Suprapubic skin (tissue), 4 donors: ENCODE data around the gene MARK3. TPM values are rescaled to one million over a fixed set of nuclear protein-coding genes. Genes with fewer than 3 reads are reported as not detected.

Experiments used
- DNase-seq, 2 donors: peaks; one replicate each; pipeline ENCODE4 v3.0.0-alpha.2; 2019; ENCODE audit warnings: low spot score in 2 of 2
- H3K27ac ChIP-seq: fragments of 200-600 bp; sonication (generic); one replicate; pipeline ENCODE4 v1.5.1; 2019
- H3K27me3 ChIP-seq: fragments of 200-600 bp; sonication (generic); one replicate; pipeline ENCODE4 v1.5.1; 2019
- H3K36me3 ChIP-seq: fragments of 200-600 bp; sonication (generic); one replicate; pipeline ENCODE4 v1.5.1; 2019
- H3K4me1 ChIP-seq: fragments of 200-600 bp; sonication (generic); one replicate; pipeline ENCODE4 v1.5.1; 2019
- H3K4me3 ChIP-seq: fragments of 200-600 bp; sonication (generic); one replicate; pipeline ENCODE4 v1.5.1; 2019; ENCODE audit warnings: mild to moderate bottlenecking
- H3K9me3 ChIP-seq: fragments of 200-600 bp; sonication (generic); one replicate; pipeline ENCODE4 v1.5.1; 2019
- EP300 ChIP-seq: sonication (generic); formaldehyde crosslinking; IDR thresholded peaks from one replicate; pipeline ENCODE4 v1.6.1; 2017; ENCODE audit warnings: antibody characterized with exemption
- POLR2A ChIP-seq, 2 donors: fragments of 450-650 bp; IDR thresholded peaks; one replicate each; pipeline ENCODE4 v1.6.1; 2017; ENCODE audit warnings: antibody characterized with exemption in 2 of 2, mild to moderate bottlenecking in 2 of 2, moderate library complexity in 2 of 2
- POLR2AphosphoS5 ChIP-seq, 3 donors: sonication (generic); formaldehyde crosslinking; IDR thresholded peaks; one replicate each; pipeline ENCODE4 v1.6.1; 2017; ENCODE audit warnings: antibody characterized with exemption in 3 of 3
- WGBS: methylation state at CpG from one replicate; pipeline ENCODE4 v1.1.5; 2018; 5-methylcytosine and 5-hydroxymethylcytosine counted together
- total RNA-seq, 4 donors: library from RNA; depleted of rRNA; stranded (reverse); fragments of >200 nt; gene quantifications; one replicate each; pipeline ENCODE4 v1.1.0, GENCODE V29; 2016
- TF ChIP-seq, protein P1 (sequence below), 2 donors: fragments of 200-600 bp in 1 of 2; fragments of 450-650 bp in 1 of 2; sonication (generic) in 1 of 2; IDR thresholded peaks; one replicate each; pipeline ENCODE4 v1.5.1; 2016 to 2019; ENCODE audit warnings: antibody characterized with exemption in 2 of 2, mild to moderate bottlenecking in 1 of 2, moderate library complexity in 1 of 2

Gene MARK3
- total RNA-seq, 4 donors from 2014 or later: 44.6 to 95.2 (median 57.2) TPM

DNA sequence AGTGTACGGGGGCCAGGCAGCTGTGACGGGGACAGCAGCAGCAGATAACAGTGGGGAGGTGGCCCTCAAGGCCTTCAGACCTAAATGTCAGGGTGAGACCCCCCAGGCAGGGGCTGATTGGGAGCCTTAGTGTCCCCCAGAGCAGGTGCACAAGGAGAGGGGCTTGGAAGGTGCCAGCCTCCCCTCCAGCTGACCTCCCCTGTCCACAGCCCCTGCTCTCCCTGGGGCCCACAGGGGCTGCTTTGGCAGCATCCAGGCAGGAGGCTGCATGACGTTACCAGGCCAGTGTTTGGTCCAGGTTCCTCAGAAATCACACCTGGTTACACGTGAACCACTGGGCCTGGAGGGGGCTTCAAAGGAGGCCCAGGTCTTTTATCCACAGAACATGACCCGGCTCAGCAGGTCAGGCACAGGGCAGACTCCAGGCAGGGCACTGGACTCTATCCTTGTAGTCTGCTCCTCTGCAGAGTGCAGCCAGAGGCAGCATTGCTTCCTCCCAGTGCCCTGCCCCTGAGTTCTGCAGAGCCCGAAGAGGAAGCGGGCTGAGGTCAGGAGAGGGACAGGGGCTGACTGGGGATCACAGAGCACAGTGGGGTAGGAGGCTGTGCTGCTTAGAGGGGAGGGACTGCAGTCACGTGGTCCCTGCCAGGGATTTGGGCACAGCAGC is 141.2 kb downstream of the MARK3 start:
- no peak for TF ChIP-seq EP300
- no peak for TF ChIP-seq POLR2AphosphoS5 (IDR thresholded peaks at IDR 0.05)
- TF ChIP-seq POLR2A (IDR thresholded peaks at IDR 0.05): no peak
- H3K36me3 ChIP-seq: no peaks in the 10 kb centered on the region
- H3K4me1 ChIP-seq: peaks cover 67% of the 10 kb centered on the region
- H3K27ac ChIP-seq: no peak overlapping the region
- WGBS: 78% methylated on average over 8 of the region's 8 CpGs
- H3K9me3 ChIP-seq: no peaks in the 10 kb centered on the region
- DNase-seq: no peak
- H3K4me3 ChIP-seq: no peak overlapping the region
- H3K27me3 ChIP-seq: peaks cover 6% of the 10 kb centered on the region

DNA sequence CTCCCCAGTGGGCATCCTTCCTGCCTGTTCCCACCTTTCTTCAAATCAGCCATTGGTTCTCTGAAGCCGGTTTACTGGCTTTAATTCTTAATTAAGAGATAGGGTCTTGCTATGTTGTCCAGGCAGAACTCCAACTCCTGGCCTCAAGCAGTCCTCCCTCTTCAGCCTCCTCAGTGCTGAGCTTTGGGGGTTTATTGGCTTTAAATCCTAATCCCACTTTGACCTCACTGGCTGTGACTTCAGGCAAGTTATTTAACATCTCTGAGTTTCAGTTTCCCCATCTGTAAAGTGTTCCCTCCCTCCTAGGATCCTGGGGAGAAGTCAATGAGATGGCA is 141.7 kb downstream of the MARK3 start:
- DNase-seq: no peak
- no peak for TF ChIP-seq POLR2AphosphoS5 (IDR thresholded peaks at IDR 0.05)
- TF ChIP-seq POLR2A (IDR thresholded peaks at IDR 0.05): no peak
- no peak for TF ChIP-seq EP300
- TF ChIP-seq, protein P1, sequence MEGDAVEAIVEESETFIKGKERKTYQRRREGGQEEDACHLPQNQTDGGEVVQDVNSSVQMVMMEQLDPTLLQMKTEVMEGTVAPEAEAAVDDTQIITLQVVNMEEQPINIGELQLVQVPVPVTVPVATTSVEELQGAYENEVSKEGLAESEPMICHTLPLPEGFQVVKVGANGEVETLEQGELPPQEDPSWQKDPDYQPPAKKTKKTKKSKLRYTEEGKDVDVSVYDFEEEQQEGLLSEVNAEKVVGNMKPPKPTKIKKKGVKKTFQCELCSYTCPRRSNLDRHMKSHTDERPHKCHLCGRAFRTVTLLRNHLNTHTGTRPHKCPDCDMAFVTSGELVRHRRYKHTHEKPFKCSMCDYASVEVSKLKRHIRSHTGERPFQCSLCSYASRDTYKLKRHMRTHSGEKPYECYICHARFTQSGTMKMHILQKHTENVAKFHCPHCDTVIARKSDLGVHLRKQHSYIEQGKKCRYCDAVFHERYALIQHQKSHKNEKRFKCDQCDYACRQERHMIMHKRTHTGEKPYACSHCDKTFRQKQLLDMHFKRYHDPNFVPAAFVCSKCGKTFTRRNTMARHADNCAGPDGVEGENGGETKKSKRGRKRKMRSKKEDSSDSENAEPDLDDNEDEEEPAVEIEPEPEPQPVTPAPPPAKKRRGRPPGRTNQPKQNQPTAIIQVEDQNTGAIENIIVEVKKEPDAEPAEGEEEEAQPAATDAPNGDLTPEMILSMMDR (IDR thresholded peaks at IDR 0.05): no peak
- Histone ChIP-seq H3K9me3 (no peaks in the 10 kb centered on the region), H3K4me3 (no peak overlapping the region), H3K27ac (no peak overlapping the region), H3K4me1 (peaks cover 66% of the 10 kb centered on the region), H3K27me3 (peaks cover 3% of the 10 kb centered on the region), H3K36me3 (peaks cover 2% of the 10 kb centered on the region)
- 69% methylated on average over 1 of the region's 1 CpG for WGBS

DNA sequence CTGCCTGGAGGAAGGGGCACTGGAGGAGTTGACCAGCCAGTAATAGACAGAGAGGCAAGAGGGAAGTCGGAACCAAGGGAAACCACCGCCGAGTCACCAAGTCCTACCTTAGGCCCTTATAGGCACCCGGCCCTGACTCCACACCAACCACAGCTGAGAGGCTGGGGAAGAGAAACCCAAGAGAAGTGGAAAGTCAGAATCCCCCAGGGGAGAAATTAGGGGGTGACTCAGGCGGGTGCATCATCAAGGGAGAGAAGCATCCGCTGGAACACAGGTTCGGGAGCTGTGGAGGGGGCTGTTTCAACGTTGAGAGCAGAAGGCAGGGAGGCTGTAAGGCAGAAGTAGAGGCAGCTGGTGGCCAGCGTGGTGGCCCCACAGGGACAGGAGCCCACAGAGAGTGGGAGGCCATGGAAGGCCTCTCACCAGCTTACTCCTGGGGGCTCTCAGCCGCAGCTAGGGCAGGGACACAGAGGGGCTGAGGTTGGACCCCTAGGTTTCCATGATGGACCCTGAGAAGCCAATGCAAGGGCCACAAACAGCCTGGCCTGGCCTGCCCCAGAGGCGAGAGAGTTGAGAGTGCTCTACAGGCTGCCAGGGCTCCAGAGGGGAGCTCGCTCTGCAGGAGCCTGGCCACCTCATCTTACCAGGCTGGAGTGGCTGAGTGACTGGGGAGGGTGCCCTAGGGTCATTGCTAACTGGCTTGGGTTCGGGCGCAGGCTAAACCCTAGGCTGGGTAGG is 142.4 kb downstream of the MARK3 start:
- TF ChIP-seq POLR2A (IDR thresholded peaks at IDR 0.05) (no peak), EP300 (no peak)
- Histone ChIP-seq H3K36me3 (peaks cover 9% of the 10 kb centered on the region), H3K27me3 (no peaks in the 10 kb centered on the region), H3K4me1 (peaks cover 59% of the 10 kb centered on the region), H3K9me3 (no peaks in the 10 kb centered on the region), H3K4me3 (peak overlapping the region; percentile 75), H3K27ac (peak overlapping the region; percentile 92)
- DNase-seq: peak in 1 of 2 donors; percentile 68
- 76% methylated on average over 14 of the region's 14 CpGs for WGBS

DNA sequence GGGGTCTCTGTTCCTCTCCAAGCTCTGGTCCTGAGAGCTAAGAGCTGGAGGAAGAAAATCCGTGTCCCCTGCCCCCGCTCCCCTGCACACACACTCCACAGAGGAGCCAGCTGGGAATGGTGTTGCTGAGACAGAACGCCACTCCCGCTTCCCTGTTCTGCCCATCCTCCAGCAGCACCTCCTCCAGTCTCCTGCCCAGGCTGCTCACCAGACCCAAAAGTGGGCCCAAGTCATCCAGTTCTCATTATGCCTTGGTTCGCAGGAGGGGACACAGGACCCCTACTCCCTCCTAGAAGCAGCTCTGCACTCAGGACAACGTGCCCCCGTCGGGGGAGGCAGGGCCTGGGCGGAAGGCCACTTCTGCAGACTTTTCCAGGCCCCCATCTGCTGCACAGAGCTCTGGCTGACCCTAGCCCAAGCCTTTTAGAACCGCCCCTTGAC is 143.0 kb downstream of the MARK3 start:
- Histone ChIP-seq H3K9me3 (no peaks in the 10 kb centered on the region), H3K36me3 (peaks cover 15% of the 10 kb centered on the region), H3K27me3 (no peaks in the 10 kb centered on the region), H3K4me1 (peaks cover 53% of the 10 kb centered on the region), H3K27ac (peak overlapping the region; percentile 92), H3K4me3 (peak overlapping the region; percentile 75)
- DNase-seq: peak in 1 of 2 donors; percentile 66
- TF ChIP-seq POLR2AphosphoS5 (IDR thresholded peaks at IDR 0.05): no peak
- no peak for TF ChIP-seq POLR2A (IDR thresholded peaks at IDR 0.05)
- no peak for TF ChIP-seq EP300
- TF ChIP-seq, protein P1 (IDR thresholded peaks at IDR 0.05): no peak
- 36% methylated on average over 6 of the region's 10 CpGs for WGBS

DNA sequence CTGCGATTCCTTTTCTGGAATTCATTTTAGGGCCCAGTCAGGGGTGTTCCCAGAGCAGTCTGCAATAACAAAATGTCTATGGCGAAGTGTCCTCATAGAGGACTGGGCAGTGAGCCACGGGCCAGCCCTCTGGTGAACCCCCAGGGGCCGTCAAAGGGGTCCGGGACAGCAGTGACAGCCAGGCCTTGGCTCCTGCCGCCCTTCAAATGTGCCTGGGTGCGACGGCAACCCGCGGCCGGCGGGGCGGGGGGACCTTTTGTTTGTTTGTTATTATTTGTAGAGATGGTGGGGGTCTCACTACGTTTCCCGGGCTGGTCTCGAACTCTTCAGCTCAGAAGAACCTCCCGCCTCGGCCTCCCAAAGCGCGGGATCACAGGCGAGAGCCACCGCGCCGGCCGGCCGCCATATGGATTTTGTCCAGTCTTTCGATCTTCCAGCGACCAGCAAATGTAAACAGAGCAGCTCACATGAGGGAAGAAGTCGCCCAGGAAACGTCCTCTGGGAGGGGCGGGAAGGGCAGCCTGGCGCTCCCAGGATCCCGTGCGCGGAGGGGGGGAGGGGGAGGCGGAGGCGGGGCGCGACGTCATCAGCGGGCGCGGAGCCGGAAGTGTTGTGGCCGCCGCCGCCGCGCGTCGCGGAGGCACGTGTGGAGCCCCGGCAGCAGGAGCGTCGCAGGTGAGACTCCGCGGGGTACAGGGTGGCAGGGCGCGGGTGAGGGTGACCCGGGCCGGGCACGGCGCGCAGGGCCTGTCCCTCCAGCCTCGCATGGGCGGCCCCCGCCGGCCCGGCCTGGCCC is 143.6 kb downstream of the MARK3 start, which contains the start of gene TRMT61A:
Gene TRMT61A (plus strand): TSS at position 610 of the 796 bp plus-strand sequence. CDS start 783 bp downstream, outside the sequence.
- H3K4me1 ChIP-seq: peaks cover 49% of the 10 kb centered on the region

More for the DNA sequence above, 143.6 kb downstream of the MARK3 start, which contains the start of gene TRMT61A:
- H3K27ac ChIP-seq: peak within 1 kb of the TSS; percentile 92
- H3K36me3 ChIP-seq: peaks cover 21% of the 10 kb centered on the region
- H3K4me3 ChIP-seq: peak within 1 kb of the TSS; percentile 75
- 11% methylated on average over 4 of the region's 70 CpGs for WGBS
- TF ChIP-seq POLR2AphosphoS5 (IDR thresholded peaks at IDR 0.05): no peak
- TF ChIP-seq POLR2A (IDR thresholded peaks at IDR 0.05): no peak
- TF ChIP-seq EP300: peak; percentile 40
- TF ChIP-seq, protein P1 (IDR thresholded peaks at IDR 0.05): no peak
- no peaks in the 10 kb centered on the region for H3K27me3 ChIP-seq
- peak; percentile 93 to 94 for DNase-seq
- no peaks in the 10 kb centered on the region for H3K9me3 ChIP-seq
